Activated CD8-positive, alpha-beta memory T cell treated with anti-CD3 and anti-CD28 coated beads, Interleukin-2, amount 50 U/mL, for 24 hours (primary cell): ENCODE results near the gene LRMDA.

ENCODE experiments used
- DNase-seq: peaks from one replicate; pipeline ENCODE4 v3.0.0-alpha.2; 2020; ENCODE audit errors: extremely low read depth

The LRMDA gene

GRCh38 chr10:76430061-76430645 lies 998.7 kb downstream of the LRMDA start:
- DNase-seq: no peak

DNA sequence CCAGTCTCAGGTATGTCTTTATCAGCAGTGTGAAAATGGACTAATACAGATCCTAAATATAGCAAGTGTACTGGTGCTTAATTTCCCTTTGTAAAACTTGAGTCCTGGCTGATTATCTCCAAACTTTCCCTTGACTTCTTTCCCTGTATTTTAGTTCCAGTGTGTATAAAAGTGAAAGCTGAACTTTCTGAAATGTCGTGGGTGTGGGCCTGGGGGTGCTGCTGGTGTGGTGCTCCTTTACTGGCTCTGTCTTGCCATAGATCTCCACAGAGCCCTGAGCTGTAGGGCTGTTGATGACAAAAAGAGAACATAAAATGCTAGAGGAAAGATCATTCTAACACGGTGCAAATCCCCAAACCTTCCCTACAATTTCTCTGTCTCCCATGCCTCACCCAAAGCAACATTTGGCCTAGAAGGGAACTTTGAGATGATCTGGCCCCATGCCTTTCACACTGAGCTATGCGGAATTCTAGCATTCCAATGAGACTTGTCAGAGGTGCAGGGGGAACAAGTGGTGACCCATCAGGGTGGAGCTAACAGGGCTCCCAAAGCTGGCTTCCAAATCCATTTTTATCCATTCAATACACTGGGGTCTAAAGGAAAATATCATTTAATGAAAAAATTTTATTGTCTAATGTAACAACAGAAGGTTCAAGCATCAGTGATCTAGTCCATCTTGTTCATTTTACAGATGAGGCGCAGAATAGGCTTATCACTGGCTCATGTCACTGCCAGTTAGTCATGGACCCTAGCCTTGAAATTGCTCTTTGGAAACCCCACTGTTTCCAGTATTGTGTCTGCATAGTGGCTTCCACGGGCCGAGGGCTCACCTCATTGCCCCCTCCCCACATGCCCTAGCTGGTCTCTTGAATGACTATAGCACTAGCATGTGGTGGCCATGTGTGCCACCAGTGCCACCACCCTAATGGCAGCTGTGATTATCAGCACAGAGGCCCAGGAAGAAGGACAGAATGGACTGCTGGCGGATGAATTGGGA lies 1000.9 kb downstream of the LRMDA start:
- DNase-seq: no peak

DNA sequence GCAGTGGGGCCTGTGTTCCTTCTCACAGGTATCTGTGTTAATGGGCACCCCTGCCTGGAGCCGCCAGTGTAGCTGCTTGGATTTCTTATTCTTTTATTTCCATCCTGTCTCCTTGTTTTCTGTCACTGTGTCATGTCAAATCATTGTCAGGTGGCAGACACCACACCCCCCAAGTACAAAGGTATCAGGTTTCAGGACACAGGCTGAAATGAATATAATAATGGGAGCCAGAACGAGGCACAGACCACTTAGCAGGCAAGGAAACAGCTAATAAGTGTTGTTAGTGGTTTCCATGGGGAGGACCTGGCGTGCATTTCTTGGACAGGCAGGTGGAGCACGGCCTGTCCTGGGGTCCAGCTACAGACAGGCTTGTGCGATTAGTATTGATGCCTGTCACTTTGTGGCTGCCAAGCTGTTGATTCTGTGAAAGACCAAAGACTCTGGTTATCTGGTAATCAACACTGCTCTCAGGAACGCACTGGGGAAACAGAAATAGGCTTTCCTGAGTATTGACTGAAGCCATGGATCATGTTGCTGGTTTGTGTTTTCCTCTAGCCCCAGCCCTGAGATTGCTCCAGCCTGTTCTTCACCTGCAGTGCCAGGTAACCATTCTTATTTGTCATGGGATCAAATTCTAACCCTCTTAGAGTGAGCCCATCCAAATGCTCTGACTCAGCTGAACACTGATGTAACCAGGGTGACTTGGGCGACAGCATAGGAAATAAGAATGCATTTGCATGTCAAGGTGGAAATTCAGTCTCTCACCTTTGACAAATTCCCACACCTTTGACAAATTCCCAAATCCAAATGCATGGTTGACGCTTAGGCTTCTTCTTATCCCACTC lies 1002.0 kb downstream of the LRMDA start:
- DNase-seq: no peak

- DNase-seq: no peak
These were observed 1003.7 kb downstream of the LRMDA start for GRCh38 chr10:76435157-76435556.

DNA sequence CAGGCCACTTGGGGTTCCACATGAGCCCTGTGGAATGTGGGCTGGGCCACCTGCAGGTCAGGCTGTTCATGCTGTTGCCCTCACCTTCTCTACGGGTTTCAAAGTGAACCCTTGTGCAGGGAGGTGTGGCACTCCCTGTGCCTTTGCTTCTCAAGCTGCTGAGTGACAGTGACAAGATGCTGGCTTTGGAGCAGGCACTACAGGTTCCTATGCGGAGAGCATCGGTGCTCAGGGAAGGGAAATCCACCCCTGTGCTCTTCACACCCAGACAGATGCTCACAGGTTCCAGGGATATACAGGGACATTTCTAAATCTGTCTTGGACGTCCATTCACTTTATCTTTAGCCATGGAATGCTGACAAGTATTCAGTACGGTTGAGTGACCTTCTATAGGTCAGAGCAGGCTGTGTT lies 1005.0 kb downstream of the LRMDA start:
- no peak for DNase-seq

DNA sequence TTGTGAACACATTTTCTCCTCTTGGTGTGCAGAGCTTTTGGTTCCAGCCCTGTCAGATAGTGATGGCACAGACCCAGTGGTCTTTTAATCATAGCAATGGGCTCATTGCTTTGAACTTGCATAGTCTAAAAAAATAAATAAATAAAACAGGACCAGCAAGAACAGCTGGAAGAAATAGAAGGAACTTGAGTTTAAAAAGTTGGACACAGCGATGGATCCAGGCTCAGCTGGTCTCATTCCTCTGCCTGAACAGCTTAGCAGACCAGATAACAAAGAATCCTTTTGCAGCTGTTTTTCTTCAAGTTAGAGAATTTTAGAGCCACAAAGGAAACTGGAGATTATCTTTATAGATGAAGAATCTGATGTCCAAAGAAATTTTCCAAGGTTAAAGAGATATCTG lies 1005.6 kb downstream of the LRMDA start:
- DNase-seq: no peak

DNA sequence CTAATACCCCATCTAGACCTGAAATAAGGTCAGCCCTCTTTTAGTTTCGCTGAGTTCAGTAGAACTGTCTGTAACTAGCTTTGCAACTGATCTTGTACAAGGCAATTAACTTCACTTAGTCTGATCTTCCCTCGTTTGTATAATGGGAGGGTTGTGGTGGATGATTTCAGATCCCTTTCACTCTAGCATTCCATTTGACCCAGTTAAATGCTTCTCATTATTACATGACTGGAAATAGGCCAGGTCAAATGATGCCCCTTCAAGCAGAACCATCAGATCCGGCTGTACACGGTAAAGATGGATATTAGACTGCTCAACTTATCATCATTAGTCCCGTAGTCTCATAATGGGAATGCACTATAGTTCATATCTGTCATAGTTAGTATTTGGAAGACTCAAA lies 1009.0 kb downstream of the LRMDA start:
- no peak for DNase-seq

DNA sequence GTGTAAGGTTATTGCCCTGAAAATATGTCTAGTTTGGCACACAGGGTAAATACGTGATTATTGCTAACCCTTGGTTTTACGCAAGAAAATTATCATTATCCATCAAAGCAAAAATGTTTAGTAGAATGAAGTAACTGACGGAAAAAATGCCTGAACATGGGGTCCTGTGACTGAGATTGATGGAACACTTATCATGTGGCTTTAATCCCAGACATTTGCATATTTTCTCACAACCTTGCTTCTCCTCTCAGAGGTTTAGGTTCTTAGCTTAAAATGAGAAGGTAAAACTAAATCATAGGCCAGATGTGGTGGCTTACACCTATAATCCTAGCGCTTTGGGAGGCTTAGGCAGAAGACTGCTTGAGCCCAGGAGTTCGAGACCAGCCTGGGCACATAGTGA lies 1010.7 kb downstream of the LRMDA start:
- no peak for DNase-seq

- no peak for DNase-seq
These were observed 1012.8 kb downstream of the LRMDA start for GRCh38 chr10:76444034-76444800.

- no peak for DNase-seq
These were observed 1016.2 kb downstream of the LRMDA start for GRCh38 chr10:76447578-76447977.

- no peak for DNase-seq
These were observed 1020.5 kb downstream of the LRMDA start for GRCh38 chr10:76451911-76452310.

DNA sequence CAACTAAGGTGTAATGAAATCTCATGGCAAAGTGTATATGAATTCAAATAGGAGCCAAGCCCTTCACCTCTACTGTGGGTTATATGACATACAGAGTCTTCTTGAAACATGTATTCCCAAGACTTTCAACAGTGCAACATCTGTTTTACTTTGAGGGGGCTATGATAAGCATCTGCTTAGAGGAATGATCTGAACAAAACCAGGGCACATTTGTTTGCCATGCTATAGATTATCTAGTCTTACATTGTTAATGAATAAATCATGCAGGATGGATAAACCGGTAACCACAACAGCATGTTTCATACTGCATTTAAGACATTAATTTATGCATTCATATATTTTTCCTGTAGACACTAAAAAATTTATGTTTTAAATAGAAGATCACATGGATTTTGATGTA lies 1021.9 kb downstream of the LRMDA start:
- DNase-seq: no peak

DNA sequence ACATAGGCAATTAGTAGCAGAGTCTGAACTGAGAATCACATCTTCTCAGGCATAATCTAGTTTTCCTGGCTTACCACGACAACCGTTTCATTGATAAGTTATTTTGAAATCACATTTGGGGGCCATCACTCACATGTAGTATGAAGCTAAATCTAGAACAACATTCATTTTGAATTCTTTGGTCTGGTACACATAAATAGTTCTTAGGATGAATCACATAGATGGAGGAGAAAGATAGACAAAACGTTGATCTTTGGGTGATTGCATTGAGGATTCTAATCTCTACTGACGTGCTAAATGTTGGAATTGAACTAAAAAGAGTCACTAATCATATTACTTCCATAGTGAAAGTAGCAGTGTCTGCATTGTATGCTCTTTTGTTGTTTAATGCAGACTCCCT lies 1022.6 kb downstream of the LRMDA start:
- DNase-seq: no peak

DNA sequence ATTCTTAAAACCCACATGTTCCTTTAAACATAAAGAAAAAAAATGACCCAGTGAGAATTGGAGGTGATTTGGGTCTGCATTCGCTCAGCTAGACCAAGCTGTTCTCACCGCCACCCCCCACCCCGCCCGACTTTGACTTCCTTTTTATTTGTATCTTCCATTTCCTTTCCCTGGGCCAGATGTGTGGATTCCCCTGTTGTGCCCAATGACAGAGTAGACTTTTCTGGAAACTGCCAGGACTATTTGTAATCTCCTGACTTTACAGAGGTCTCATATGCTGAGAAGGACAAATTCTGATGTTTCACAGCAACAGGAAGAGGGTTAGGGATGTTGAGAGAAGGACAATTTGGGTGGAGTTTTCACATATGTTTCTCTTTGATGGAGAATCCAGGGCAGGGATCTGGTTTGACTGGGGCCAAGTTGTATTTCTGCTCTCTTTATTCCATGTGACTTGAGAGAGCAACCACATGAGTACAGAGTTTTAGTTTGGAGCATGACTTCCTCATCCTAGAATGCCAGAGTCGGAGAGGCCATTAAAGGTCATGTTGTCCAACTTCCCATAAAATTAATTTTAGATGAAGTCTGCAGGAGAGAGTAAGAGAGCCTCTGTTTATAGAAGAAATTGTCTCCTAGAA lies 1023.2 kb downstream of the LRMDA start:
- DNase-seq: no peak

DNA sequence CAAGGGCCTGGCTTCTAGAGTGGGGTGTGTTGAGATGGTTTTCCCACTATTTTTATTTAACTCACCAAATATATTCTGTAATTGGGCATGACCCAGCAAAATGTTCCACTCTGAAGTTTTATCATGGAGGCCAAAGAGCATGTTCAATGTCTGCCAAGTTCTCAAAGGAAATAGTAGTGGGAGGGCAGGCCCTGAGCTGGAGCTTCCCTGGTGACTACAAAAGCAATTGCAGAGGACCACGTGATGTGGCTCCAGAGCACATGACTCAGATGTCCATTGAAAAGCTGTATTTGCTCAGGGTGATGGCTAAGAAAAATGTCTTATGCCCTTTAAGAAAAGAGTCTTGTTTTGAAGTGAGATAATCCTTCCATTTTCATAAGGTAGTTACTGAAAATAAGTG lies 1024.8 kb downstream of the LRMDA start:
- DNase-seq: no peak

DNA sequence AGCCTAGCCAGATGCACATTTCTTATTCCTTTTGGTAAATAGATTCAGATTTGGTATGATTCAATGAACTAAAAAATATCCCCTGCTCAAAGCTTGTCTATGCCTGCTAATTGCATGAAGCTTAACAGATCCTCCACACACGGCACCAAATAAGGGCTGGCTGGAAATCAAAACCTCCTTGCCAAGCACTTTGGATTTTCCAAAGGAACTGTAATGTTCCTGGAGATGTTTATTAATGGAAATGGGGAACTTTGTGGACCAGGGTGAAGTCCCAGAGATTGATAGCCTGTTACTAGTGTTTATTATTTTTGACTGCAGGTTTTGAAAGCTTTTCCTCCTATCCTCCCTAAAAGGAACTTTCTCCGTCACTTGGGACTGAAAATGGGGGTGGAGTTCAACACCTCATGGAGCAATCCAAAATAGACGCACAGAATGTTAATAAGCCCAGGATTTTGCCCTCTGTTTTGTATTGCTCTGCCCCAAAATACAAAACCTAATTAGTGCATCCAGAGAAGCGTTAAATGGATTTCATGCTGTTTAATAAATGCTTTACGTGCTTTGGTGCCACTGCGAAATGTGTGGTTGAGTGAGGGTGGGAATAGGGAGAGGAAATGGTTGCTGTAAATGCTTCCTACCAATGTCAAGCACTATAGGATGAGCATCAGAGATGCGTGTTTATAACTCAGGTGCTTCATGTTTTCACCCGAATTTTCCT lies 1027.7 kb downstream of the LRMDA start:
- DNase-seq: no peak

- DNase-seq: no peak
These were observed 1029.6 kb downstream of the LRMDA start for GRCh38 chr10:76461024-76461423.

GRCh38 chr10:76463111-76463510 lies 1031.7 kb downstream of the LRMDA start:
- no peak for DNase-seq

GRCh38 chr10:76466836-76467503 lies 1035.5 kb downstream of the LRMDA start:
- DNase-seq: no peak

DNA sequence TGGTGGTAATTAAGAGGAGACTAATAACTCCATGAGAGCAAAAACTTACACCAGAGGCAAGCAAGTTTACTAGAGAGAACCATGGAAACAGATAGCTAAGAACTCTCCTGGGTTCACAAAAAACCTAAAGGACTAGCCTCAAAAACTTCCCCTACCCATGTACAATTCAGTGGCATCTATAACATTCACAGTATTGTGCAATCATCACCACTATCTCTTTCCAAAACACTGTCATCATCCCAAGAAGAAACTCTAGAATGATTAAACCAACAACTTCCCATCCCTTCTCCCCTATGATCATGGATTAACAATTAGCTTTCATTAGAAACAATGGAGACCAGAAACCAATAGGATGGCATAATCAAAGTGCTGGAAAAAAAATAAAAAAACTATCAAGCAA lies 1038.3 kb downstream of the LRMDA start:
- DNase-seq: no peak
